Nephron (organoid): ENCODE results near the gene TMEM59L.
A peak's percentile ranks its signal among the peaks of the same experiment; 100 is the strongest.

Experiments used
- H3K27ac Mint-ChIP-seq, 3 experiments: 2 replicates each; pipeline ENCODE4 v1.8.0; 2020; ENCODE audit warnings: mixed read lengths in 3 of 3, mild to moderate bottlenecking in 2 of 3, moderate library complexity in 1 of 3
- H3K27me3 Mint-ChIP-seq: 2 replicates; pipeline ENCODE4 v1.8.0; 2021; ENCODE audit warnings: low read depth, mild to moderate bottlenecking, moderate library complexity, mixed read lengths
- H3K36me3 Mint-ChIP-seq: 2 replicates; pipeline ENCODE4 v1.8.0; 2020; ENCODE audit warnings: low read depth, mixed read lengths
- H3K4me1 Mint-ChIP-seq: 2 replicates; pipeline ENCODE4 v1.8.0; 2020; ENCODE audit warnings: mixed read lengths
- H3K4me3 Mint-ChIP-seq, 3 experiments: 2 replicates each; pipeline ENCODE4 v1.8.0; 2020; ENCODE audit warnings: mild to moderate bottlenecking in 3 of 3, mixed read lengths in 3 of 3, moderate library complexity in 2 of 3
- H3K9me3 Mint-ChIP-seq: 2 replicates; pipeline ENCODE4 v1.8.0; 2020; ENCODE audit warnings: mixed read lengths
- TF ChIP-seq, protein P1 (sequence below), 3 experiments: fragments of 200-600 bp; sonication (generic); IDR thresholded peaks; one replicate each; pipeline ENCODE4 v1.5.0; 2021; ENCODE audit warnings: antibody characterized with exemption in 3 of 3; ENCODE audit not compliant: unreplicated experiment in 3 of 3

The TMEM59L gene

DNA sequence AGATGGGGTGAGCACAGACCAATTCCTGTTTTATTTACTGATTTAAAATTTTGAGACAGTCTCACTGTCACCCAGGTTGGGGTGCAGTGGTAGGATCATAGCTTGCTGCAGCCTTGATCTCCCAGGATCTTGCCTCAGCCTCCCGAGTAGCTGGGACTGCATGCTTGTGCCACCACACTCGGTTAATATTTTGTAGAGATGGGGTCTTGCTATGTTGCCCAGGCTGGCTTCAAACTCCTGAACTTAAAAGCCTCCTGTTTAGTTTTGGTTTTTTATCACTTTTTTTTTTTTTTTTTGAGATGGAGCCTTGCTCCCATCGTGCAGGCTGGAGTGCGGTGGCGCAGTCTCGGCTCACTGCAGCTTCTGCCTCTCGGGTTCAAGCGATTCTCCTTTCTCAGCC, 36.3 kb upstream of the TMEM59L start:
- Mint-ChIP-seq H3K27ac (no peak overlapping the region), H3K36me3 (peaks cover 34% of the 10 kb centered on the region), H3K4me1 (peaks cover 13% of the 10 kb centered on the region), H3K4me3 (no peak overlapping the region), H3K9me3 (no peaks in the 10 kb centered on the region), H3K27me3 (no peaks in the 10 kb centered on the region)
- TF ChIP-seq, protein P1, sequence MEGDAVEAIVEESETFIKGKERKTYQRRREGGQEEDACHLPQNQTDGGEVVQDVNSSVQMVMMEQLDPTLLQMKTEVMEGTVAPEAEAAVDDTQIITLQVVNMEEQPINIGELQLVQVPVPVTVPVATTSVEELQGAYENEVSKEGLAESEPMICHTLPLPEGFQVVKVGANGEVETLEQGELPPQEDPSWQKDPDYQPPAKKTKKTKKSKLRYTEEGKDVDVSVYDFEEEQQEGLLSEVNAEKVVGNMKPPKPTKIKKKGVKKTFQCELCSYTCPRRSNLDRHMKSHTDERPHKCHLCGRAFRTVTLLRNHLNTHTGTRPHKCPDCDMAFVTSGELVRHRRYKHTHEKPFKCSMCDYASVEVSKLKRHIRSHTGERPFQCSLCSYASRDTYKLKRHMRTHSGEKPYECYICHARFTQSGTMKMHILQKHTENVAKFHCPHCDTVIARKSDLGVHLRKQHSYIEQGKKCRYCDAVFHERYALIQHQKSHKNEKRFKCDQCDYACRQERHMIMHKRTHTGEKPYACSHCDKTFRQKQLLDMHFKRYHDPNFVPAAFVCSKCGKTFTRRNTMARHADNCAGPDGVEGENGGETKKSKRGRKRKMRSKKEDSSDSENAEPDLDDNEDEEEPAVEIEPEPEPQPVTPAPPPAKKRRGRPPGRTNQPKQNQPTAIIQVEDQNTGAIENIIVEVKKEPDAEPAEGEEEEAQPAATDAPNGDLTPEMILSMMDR (IDR thresholded peaks at IDR 0.05; ENCODE audit: unreplicated experiment in 3 of 3) = no peak

- H3K4me3 Mint-ChIP-seq = no peak overlapping the region
- no peak overlapping the region for H3K27ac Mint-ChIP-seq
- peaks cover 29% of the 10 kb centered on the region for H3K36me3 Mint-ChIP-seq
- peaks cover 7% of the 10 kb centered on the region for H3K4me1 Mint-ChIP-seq
- TF ChIP-seq, protein P1 (IDR thresholded peaks at IDR 0.05; ENCODE audit: unreplicated experiment in 3 of 3) = no peak
- no peaks in the 10 kb centered on the region for H3K9me3 Mint-ChIP-seq
- H3K27me3 Mint-ChIP-seq = no peaks in the 10 kb centered on the region
These were observed 35.2 kb upstream of the TMEM59L start for GRCh38 chr19:18577365-18577914.

- Mint-ChIP-seq H3K4me1 (no peaks in the 10 kb centered on the region), H3K27ac (no peak overlapping the region), H3K4me3 (no peak overlapping the region), H3K27me3 (peaks cover 6% of the 10 kb centered on the region), H3K9me3 (no peaks in the 10 kb centered on the region), H3K36me3 (peaks cover 11% of the 10 kb centered on the region)
- TF ChIP-seq, protein P1 (IDR thresholded peaks at IDR 0.05; ENCODE audit: unreplicated experiment in 3 of 3) = no peak
These were observed 32.4 kb upstream of the TMEM59L start for GRCh38 chr19:18580311-18580710.

DNA sequence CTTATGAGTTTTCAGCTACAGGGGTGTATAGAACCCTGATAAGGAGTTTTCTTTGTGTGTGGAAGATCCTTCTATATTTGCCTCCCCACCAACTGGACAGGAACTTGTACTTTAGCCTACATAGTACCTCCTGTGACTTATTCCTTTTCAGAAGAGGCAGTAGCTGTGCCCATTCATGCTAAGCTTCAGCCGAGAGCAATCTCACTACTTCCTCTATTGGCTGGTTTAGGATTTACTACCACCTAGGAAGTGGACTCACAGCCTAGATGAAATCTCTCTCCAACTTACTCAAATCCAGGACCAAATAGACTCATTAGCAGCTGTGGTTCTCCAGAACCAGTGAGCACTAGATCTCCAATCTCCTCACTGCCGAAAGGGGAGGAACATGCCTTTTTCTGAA, 26.4 kb upstream of the TMEM59L start:
- H3K36me3 Mint-ChIP-seq = no peaks in the 10 kb centered on the region
- peaks cover 20% of the 10 kb centered on the region for H3K4me1 Mint-ChIP-seq
- H3K9me3 Mint-ChIP-seq = no peaks in the 10 kb centered on the region
- H3K4me3 Mint-ChIP-seq = peak overlapping the region; percentile 1 to 73 (median 63)
- TF ChIP-seq, protein P1 (IDR thresholded peaks at IDR 0.05; ENCODE audit: unreplicated experiment in 3 of 3) = no peak
- peak overlapping the region in 2 of 3 experiments; percentile 53 to 69 for H3K27ac Mint-ChIP-seq
- peaks cover 18% of the 10 kb centered on the region for H3K27me3 Mint-ChIP-seq

- peak overlapping the region; percentile 82 to 96 (median 83) for H3K27ac Mint-ChIP-seq
- no peaks in the 10 kb centered on the region for H3K36me3 Mint-ChIP-seq
- H3K9me3 Mint-ChIP-seq = no peaks in the 10 kb centered on the region
- peak overlapping the region; percentile 45 to 90 (median 86) for H3K4me3 Mint-ChIP-seq
- TF ChIP-seq, protein P1 (IDR thresholded peaks at IDR 0.05; ENCODE audit: unreplicated experiment in 3 of 3) = no peak
- H3K4me1 Mint-ChIP-seq = peaks cover 20% of the 10 kb centered on the region
- H3K27me3 Mint-ChIP-seq = peaks cover 18% of the 10 kb centered on the region
These were observed 25.1 kb upstream of the TMEM59L start for GRCh38 chr19:18587561-18587960.

DNA sequence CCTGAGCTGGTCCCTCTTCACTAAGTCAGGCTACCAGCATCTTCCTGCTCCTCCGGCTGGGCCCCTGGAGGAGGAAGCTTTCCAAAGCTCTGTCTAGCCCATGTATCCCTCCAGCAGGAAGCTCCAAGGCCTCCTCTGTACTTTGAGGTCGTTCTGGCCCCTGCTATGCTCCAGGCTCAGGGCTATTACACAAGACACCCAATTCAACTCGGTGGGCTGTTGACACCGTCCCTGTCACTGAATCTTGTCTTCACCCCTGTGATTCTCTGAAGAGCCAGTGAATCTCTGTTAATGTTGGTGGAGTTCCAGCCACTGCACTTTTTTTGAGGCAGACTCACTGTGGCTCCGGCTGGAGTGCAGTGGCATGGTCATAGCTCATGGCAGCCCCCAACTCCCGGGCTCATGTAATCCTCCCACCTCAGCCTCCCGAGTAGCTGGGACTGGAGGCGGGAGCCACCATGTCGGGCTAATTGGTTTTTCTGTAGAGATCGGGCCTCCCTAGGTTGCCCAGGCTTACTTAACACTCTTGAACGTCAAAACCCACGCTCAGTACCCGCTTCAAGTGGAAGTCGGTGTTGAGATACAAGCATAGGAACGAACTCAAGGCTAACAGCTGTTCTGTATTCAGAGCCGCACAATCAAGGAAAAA, 24.6 kb upstream of the TMEM59L start:
- Mint-ChIP-seq H3K4me1 (peaks cover 20% of the 10 kb centered on the region), H3K4me3 (peak overlapping the region; percentile 86 to 90 (median 87)), H3K9me3 (no peaks in the 10 kb centered on the region), H3K27ac (peak overlapping the region; percentile 82 to 96 (median 83)), H3K27me3 (peaks cover 18% of the 10 kb centered on the region), H3K36me3 (no peaks in the 10 kb centered on the region)
- TF ChIP-seq, protein P1 (IDR thresholded peaks at IDR 0.05; ENCODE audit: unreplicated experiment in 3 of 3) = no peak
